ENCODE measurements around the gene PKP1.

Gene PKP1

DNA sequence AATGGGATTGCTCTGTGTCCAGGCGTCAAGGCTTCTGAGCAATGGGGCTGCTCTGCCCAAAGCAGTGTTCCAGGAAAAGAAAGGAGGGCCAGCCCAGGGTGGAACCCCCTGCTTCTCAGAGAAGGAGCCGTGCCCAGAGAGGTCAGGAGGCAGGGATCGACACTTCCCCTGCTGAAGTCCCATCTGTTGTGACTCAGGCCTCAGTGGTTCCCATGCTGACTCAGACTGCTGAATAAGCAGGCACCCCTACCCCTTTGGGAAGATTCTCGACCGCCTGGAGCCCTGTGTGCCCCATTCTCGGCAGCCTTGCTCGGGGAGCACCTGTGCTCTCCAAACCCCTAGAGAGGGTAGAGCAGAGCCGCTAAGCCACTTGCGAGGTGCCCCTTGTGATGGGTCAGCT is 23.9 kb downstream of the PKP1 start:
- H3K4me1 Mint-ChIP-seq = no peaks in the 10 kb centered on the region
- H3K27me3 Mint-ChIP-seq = peaks cover 46% of the 10 kb centered on the region
- H3K27ac Mint-ChIP-seq (ENCODE audit: low read depth) = no peak overlapping the region
- no peaks in the 10 kb centered on the region for H3K9me3 Mint-ChIP-seq
- H3K4me3 Mint-ChIP-seq = no peak overlapping the region
- DNase-seq (ENCODE audit: low spot score in 2 of 2) = no peak
- no peak for ATAC-seq (replicated peaks; ENCODE audit: extremely low read depth, poor library complexity, severe bottlenecking)
- H3K36me3 Mint-ChIP-seq (ENCODE audit: insufficient read depth) = no peaks in the 10 kb centered on the region

DNA sequence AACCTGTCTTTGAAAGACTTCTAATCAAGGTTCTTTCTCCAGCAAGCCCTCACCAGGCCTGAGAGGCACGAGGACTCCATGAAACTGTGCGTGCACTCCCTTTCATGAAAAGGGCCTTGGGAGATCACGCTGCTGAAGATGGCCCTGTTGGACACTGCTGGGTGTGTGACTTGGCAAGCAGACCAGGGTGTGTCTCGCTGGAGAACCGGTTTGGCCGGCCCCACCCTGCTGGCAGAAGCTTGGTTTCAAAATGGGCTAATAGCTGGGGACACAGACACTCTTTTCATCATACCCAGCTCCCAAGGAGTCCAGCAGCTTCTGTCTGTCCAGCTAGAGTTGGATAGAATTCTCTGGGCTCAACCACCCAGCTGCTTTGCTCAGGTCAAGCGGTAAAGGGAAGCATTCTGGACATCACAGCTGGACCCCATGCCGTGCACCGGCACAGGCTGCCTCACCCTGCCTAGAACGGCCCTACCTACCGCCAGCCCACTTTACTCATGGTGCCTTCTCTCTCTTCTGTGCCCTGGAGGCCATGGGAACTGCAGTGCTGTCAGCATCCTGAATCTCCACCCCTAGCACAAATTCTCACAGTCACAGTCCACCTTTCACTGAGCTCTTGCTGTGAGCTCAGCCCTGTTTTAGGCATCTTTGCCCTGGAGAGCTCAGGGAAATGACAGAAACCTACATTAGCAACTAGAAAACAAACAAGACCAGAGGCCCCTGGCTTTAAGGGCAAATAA is 24.6 kb downstream of the PKP1 start:
- peaks cover 40% of the 10 kb centered on the region for H3K27me3 Mint-ChIP-seq
- H3K4me3 Mint-ChIP-seq = no peak overlapping the region
- no peaks in the 10 kb centered on the region for H3K9me3 Mint-ChIP-seq
- H3K4me1 Mint-ChIP-seq = no peaks in the 10 kb centered on the region
- H3K27ac Mint-ChIP-seq (ENCODE audit: low read depth) = no peak overlapping the region
- H3K36me3 Mint-ChIP-seq (ENCODE audit: insufficient read depth) = no peaks in the 10 kb centered on the region
- no peak for DNase-seq (ENCODE audit: low spot score in 2 of 2)
- ATAC-seq (replicated peaks; ENCODE audit: extremely low read depth, poor library complexity, severe bottlenecking) = no peak

DNA sequence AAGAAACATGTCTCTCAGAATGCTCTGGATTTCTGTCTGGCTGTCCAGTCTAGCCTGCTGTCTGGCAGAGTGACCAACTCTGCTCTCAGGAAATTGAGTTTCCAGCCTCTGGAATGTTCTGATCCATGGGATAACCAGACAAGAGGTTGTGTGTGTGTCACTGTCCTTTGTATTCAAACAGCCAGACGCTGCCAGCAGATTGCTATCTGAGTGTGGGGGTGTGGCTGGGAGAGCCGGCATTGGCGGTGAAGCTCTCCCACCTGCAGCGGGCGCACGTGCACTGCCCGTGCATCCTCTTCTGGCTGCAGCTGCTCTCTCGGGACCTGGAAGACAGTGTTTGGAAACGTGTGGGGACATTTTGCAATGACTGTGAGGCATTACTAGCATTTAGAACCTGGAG is 26.1 kb downstream of the PKP1 start:
- Mint-ChIP-seq H3K4me3 (no peak overlapping the region), H3K27me3 (peaks cover 50% of the 10 kb centered on the region), H3K27ac (ENCODE audit: low read depth) (no peak overlapping the region), H3K36me3 (ENCODE audit: insufficient read depth) (no peaks in the 10 kb centered on the region), H3K4me1 (no peaks in the 10 kb centered on the region), H3K9me3 (no peaks in the 10 kb centered on the region)
- ATAC-seq (replicated peaks; ENCODE audit: extremely low read depth, poor library complexity, severe bottlenecking) (no peak), DNase-seq (ENCODE audit: low spot score in 2 of 2) (no peak)

DNA sequence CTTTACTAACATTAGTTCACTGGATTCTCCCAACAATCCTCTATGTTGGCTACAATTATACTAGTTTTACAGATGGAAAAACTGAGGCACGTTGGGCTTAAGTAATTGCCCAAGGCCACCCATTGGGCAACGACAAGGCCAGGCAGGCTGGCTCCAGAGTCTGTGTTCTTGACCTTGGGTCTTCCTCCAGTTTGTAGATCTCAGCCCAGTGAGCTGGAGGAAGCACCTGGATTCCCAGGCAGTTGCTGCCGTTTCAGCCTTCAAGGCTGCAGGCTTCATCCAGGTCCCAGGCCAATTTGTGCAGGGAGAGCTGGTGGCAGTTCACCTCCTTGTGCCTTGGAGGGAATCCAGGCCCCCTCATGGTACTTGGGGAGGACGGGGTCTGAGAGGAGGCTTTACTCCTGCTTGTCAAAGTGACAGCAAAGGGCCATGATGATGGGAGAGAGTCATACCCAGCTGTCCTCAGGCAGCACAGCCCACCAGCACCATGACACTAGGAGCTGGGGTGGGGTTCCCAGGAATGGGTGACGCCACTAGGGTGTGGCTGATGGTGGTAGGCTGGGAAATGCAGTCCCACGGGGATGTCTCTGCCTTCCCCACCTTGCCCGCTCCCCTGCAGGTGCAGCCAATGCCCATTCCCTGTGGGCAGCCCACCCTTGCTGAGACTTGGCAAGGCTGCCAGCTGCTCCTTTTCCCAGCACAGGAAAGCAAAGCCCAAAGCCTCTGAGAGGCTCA is 27.1 kb downstream of the PKP1 start:
- peaks cover 60% of the 10 kb centered on the region for H3K27me3 Mint-ChIP-seq
- H3K36me3 Mint-ChIP-seq (ENCODE audit: insufficient read depth) = no peaks in the 10 kb centered on the region
- no peaks in the 10 kb centered on the region for H3K9me3 Mint-ChIP-seq
- ATAC-seq (replicated peaks; ENCODE audit: extremely low read depth, poor library complexity, severe bottlenecking) = no peak
- no peak overlapping the region for H3K4me3 Mint-ChIP-seq
- no peak for DNase-seq (ENCODE audit: low spot score in 2 of 2)
- H3K27ac Mint-ChIP-seq (ENCODE audit: low read depth) = no peak overlapping the region
- no peaks in the 10 kb centered on the region for H3K4me1 Mint-ChIP-seq

DNA sequence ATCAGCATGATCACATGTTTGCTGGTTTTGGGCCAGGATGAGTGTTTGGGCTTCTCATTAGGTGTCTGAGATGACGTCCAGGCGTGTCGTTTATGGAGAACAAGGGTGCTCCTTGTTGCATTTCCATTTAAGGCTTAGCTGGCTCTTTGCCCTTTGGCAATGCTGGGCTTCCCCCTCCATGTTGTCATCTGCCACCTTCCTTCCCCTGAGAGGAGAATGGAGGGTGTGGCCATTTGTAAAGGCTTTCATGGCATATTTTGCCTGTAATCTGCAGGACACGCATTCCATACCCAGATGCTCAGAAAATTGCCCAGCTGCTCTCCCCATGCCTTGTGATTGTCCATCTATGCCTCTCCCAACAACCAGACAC is 27.7 kb downstream of the PKP1 start:
- no peaks in the 10 kb centered on the region for H3K9me3 Mint-ChIP-seq
- no peak for DNase-seq (ENCODE audit: low spot score in 2 of 2)
- no peaks in the 10 kb centered on the region for H3K4me1 Mint-ChIP-seq
- no peaks in the 10 kb centered on the region for H3K36me3 Mint-ChIP-seq (ENCODE audit: insufficient read depth)
- H3K4me3 Mint-ChIP-seq = no peak overlapping the region
- H3K27ac Mint-ChIP-seq (ENCODE audit: low read depth) = no peak overlapping the region
- H3K27me3 Mint-ChIP-seq = peaks cover 65% of the 10 kb centered on the region
- ATAC-seq (replicated peaks; ENCODE audit: extremely low read depth, poor library complexity, severe bottlenecking) = no peak

DNA sequence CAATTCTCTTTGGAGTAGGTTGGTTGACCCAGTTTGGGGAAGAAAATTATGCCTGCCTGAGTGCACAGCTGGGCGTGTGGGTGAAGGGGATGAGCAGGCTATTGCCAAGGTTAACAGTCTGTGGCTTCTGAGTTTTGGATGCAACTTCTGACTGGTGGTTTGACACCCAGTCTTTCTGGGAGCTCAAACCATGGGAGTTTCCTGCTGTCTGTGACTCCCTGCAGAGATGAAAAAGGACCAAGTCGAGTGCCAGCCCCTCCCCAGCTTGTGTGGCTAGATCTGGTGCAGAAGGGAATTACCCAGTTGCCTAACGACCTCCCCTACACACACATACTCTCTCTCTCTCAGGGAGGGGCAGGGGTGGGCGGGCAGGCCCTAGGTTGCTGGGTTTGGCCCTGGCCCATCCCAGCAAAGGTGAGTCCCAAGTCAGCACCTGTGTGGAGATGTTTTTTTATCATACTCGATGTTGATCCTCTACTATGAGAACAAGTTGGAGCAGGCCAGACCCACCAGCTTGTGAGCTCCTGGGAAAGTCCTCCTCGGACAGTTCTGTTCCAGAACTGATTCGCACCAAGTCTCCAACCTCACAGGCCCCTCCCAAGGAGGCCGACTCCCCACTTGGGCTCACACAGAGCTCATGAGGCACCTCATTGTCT is 28.2 kb downstream of the PKP1 start:
- Mint-ChIP-seq H3K4me3 (no peak overlapping the region), H3K27ac (ENCODE audit: low read depth) (no peak overlapping the region), H3K27me3 (peaks cover 69% of the 10 kb centered on the region), H3K36me3 (ENCODE audit: insufficient read depth) (no peaks in the 10 kb centered on the region), H3K9me3 (no peaks in the 10 kb centered on the region), H3K4me1 (no peaks in the 10 kb centered on the region)
- no peak for DNase-seq (ENCODE audit: low spot score in 2 of 2)
- no peak for ATAC-seq (replicated peaks; ENCODE audit: extremely low read depth, poor library complexity, severe bottlenecking)

DNA sequence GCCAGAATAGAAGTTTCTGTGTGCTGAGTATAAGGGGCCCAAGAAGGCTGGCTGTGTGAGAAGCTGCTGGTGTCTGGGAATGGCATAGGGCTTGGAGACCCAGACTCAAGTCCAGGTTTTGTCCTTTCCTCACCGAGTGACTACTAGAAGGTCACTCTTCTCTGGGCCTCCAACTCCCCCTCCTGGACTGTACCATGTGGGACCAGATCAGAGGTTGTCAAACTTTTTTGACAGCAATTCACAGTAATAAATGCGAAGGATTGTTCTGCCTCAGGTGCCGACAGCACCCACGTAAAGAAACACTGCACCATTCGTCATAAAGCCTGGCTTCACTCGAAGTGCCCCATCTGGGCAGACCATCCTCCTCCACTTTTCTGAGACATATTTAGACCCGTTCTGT is 29.0 kb downstream of the PKP1 start:
- H3K27ac Mint-ChIP-seq (ENCODE audit: low read depth) = no peak overlapping the region
- H3K9me3 Mint-ChIP-seq = no peaks in the 10 kb centered on the region
- no peaks in the 10 kb centered on the region for H3K4me1 Mint-ChIP-seq
- H3K36me3 Mint-ChIP-seq (ENCODE audit: insufficient read depth) = no peaks in the 10 kb centered on the region
- H3K4me3 Mint-ChIP-seq = no peak overlapping the region
- peaks cover 69% of the 10 kb centered on the region for H3K27me3 Mint-ChIP-seq
- DNase-seq (ENCODE audit: low spot score in 2 of 2) = no peak
- ATAC-seq (replicated peaks; ENCODE audit: extremely low read depth, poor library complexity, severe bottlenecking) = no peak

DNA sequence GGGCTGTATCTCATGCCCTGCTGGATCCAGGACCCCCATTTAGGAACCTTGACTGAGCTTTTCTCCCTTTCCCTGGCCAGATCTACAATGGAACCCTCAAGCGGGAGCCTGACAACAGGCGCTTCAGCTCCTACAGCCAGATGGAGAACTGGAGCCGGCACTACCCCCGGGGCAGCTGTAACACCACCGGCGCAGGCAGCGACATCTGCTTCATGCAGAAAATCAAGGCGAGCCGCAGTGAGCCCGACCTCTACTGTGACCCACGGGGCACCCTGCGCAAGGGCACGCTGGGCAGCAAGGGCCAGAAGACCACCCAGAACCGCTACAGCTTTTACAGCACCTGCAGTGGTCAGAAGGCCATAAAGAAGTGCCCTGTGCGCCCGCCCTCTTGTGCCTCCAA is 29.8 kb downstream of the PKP1 start:
- Mint-ChIP-seq H3K27me3 (peaks cover 64% of the 10 kb centered on the region), H3K4me3 (no peak overlapping the region), H3K9me3 (no peaks in the 10 kb centered on the region), H3K4me1 (no peaks in the 10 kb centered on the region), H3K36me3 (ENCODE audit: insufficient read depth) (no peaks in the 10 kb centered on the region), H3K27ac (ENCODE audit: low read depth) (no peak overlapping the region)
- ATAC-seq (replicated peaks; ENCODE audit: extremely low read depth, poor library complexity, severe bottlenecking) (no peak), DNase-seq (ENCODE audit: low spot score in 2 of 2) (no peak)

DNA sequence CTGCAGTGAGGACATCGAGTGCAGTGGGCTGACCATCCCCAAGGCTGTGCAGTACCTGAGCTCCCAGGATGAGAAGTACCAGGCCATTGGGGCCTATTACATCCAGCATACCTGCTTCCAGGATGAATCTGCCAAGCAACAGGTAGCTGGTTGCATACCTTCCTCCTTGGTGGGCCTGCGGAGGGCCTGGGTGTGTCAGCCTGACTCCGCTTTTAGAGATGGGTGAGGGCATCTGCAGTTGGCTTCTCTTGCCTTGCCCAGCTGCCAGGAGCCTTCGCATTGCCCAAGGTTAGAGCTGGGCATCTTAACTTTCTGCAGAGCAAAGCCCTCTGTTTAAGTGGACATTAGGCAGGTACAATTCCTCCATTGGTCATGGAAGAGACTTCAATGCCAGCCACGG is 33.2 kb downstream of the PKP1 start:
- Mint-ChIP-seq H3K4me1 (no peaks in the 10 kb centered on the region), H3K27ac (ENCODE audit: low read depth) (no peak overlapping the region), H3K4me3 (no peak overlapping the region), H3K27me3 (peaks cover 34% of the 10 kb centered on the region), H3K9me3 (no peaks in the 10 kb centered on the region), H3K36me3 (ENCODE audit: insufficient read depth) (no peaks in the 10 kb centered on the region)
- ATAC-seq (replicated peaks; ENCODE audit: extremely low read depth, poor library complexity, severe bottlenecking) (no peak), DNase-seq (ENCODE audit: low spot score in 2 of 2) (no peak)

DNA sequence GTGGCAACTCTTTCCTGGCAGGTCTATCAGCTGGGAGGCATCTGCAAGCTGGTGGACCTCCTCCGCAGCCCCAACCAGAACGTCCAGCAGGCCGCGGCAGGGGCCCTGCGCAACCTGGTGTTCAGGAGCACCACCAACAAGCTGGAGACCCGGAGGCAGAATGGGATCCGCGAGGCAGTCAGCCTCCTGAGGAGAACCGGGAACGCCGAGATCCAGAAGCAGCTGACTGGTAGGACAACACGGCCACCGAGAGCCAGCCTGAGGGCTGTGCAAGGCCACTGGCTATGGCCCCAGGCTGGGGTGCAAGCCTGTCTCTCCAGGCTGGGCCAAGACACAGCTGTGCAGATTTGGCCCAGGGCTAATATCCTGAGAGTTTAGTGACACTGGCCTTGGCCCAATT is 34.2 kb downstream of the PKP1 start:
- no peaks in the 10 kb centered on the region for H3K36me3 Mint-ChIP-seq (ENCODE audit: insufficient read depth)
- no peak overlapping the region for H3K4me3 Mint-ChIP-seq
- DNase-seq (ENCODE audit: low spot score in 2 of 2) = no peak
- no peaks in the 10 kb centered on the region for H3K4me1 Mint-ChIP-seq
- H3K27ac Mint-ChIP-seq (ENCODE audit: low read depth) = no peak overlapping the region
- no peaks in the 10 kb centered on the region for H3K9me3 Mint-ChIP-seq
- no peak for ATAC-seq (replicated peaks; ENCODE audit: extremely low read depth, poor library complexity, severe bottlenecking)
- H3K27me3 Mint-ChIP-seq = peaks cover 29% of the 10 kb centered on the region

DNA sequence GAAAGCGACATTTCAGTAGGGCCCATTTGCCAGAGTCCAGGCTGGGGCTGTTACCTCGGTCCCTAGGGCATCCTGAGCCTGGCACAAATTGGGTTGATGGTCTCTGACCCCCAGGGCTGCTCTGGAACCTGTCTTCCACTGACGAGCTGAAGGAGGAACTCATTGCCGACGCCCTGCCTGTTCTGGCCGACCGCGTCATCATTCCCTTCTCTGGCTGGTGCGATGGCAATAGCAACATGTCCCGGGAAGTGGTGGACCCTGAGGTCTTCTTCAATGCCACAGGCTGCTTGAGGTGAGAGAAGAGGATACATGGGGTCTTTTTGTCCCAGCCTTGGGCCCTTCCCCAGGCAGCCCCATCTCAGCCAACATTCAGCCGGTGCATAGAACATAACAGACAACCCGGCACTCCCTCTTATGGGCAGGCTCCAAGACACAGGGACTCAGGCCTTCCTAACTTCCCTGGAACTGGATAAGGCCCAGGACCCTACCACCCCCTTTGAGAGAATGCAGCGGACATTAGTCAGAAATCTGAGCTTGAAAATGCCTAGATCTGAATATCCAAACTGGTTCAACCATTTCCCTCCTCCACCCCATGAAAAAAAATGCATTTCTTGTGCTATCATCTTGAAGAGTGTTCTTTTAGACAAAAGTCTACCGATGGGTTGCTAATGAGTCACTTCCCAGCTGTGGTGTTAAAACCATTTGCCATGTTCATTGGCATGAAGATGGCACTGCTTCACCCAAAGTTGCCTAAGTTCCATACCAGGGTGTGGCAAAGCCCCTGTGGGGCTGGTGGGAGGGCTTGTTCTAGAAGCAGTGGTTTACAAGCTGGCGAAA is 35.4 kb downstream of the PKP1 start:
- no peak for DNase-seq (ENCODE audit: low spot score in 2 of 2)
- Mint-ChIP-seq H3K36me3 (ENCODE audit: insufficient read depth) (no peaks in the 10 kb centered on the region), H3K27ac (ENCODE audit: low read depth) (no peak overlapping the region), H3K4me1 (no peaks in the 10 kb centered on the region), H3K27me3 (peaks cover 26% of the 10 kb centered on the region), H3K9me3 (no peaks in the 10 kb centered on the region), H3K4me3 (no peak overlapping the region)
- ATAC-seq (replicated peaks; ENCODE audit: extremely low read depth, poor library complexity, severe bottlenecking) = no peak

DNA sequence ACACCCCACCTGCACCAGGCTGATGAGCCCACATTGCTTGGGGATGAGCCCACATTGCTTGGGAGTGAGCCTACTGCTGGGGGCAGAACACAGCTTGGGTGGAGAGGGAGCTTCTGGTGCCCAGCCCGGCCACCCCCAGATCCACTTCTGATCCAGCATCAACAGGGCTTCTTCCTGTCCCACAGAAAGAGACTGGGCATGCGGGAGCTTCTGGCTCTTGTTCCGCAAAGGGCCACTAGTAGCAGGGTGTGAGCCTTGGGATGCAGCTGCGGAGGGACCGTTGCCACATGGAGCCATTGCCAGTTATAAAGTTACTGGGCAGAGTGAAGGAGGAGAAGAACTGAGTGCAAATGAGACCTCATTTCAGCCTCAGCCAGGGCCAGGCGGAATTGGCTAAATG is 36.3 kb downstream of the PKP1 start:
- Mint-ChIP-seq H3K27me3 (peaks cover 17% of the 10 kb centered on the region), H3K4me1 (no peaks in the 10 kb centered on the region), H3K9me3 (no peaks in the 10 kb centered on the region), H3K36me3 (ENCODE audit: insufficient read depth) (no peaks in the 10 kb centered on the region), H3K27ac (ENCODE audit: low read depth) (no peak overlapping the region), H3K4me3 (no peak overlapping the region)
- DNase-seq (ENCODE audit: low spot score in 2 of 2) = no peak
- ATAC-seq (replicated peaks; ENCODE audit: extremely low read depth, poor library complexity, severe bottlenecking) = no peak

Measured in central memory CD8-positive, alpha-beta T cell (primary cell).